Posterior vena cava (tissue), 2 donors: ENCODE measurements around the gene PGBD1. TPM values are rescaled to one million over a fixed set of nuclear protein-coding genes. Genes with fewer than 3 reads are reported as not detected.
"Not testable (repeated sequence)": the region's sequence is repeated elsewhere in the genome, so short reads cannot be mapped to it uniquely, and the experiment has no call there.

Experiments
- DNase-seq: peaks from one replicate; pipeline ENCODE4 v3.0.0-alpha.2; 2020; ENCODE audit warnings: low spot score
- intact Hi-C, 2 donors: fragments of 100-400 bp; cut with DNase I; formaldehyde crosslinking; loops; one replicate each; pipeline versions ENCODE4 v1.14.1 to v1.14.2; 2022 to 2023
- total RNA-seq, 2 donors: library from RNA; stranded (reverse); fragmentation: NEBNext Ultra II Directional; extraction: Animal tissue kit (Norgen Biotek cat#: 25700); gene quantifications; one replicate each; pipeline ENCODE4 v1.2.1, GENCODE V29; 2021
- donor health status: DM: yes; HTN: yes; CAD: no.
- donor health status: DM: yes; HTN: yes; CAD: no.

PGBD1 gene
- total RNA-seq, 2 donors from 2014 or later = 6.0 to 6.4 TPM

GRCh38 chr6:28266962-28267694, 14.2 kb upstream of the PGBD1 start, which contains the start of gene ZSCAN26:
TSS of gene ZSCAN26 (plus strand) at chr6:28267143. CDS start at chr6:28271920, 4,777 bp downstream.
- peak; percentile 95 for DNase-seq
- intact Hi-C loops = no loop called here

GRCh38 chr6:28267695-28268059, 13.7 kb upstream of the PGBD1 start:
- intact Hi-C loops = no loop called here
- no peak for DNase-seq

GRCh38 chr6:28269492-28269891, 11.9 kb upstream of the PGBD1 start:
- no peak for DNase-seq
- intact Hi-C loops = no loop called here

- no peak for DNase-seq
- intact Hi-C loops = loop anchor here in 1 of 2 donors (5.0 kb wide), 1 partner anchor 57 kb away; no protein-coding TSS in a partner anchor
Measured at GRCh38 chr6:28274888-28275287, 6.5 kb upstream of the PGBD1 start.

- DNase-seq = no peak
- intact Hi-C loops = no loop called here
Measured at GRCh38 chr6:28277746-28278145, 3.6 kb upstream of the PGBD1 start.

- intact Hi-C loops = no loop called here
Measured at GRCh38 chr6:28280595-28281287, 631 bp upstream of the PGBD1 start.

GRCh38 chr6:28282926-28283325, 1.6 kb downstream of the PGBD1 start:
- DNase-seq = no peak
- intact Hi-C loops = no loop called here

More at GRCh38 chr6:28280595-28281287, 631 bp upstream of the PGBD1 start:
- no peak for DNase-seq

- intact Hi-C loops = no loop called here
Measured at GRCh38 chr6:28291573-28291972, 10.2 kb downstream of the PGBD1 start.

GRCh38 chr6:28295326-28295725, 14.0 kb downstream of the PGBD1 start:
- DNase-seq = no peak
- intact Hi-C loops = no loop called here

More at GRCh38 chr6:28291573-28291972, 10.2 kb downstream of the PGBD1 start:
- no peak for DNase-seq

GRCh38 chr6:28296520-28297060, 15.2 kb downstream of the PGBD1 start:
- no peak for DNase-seq
- intact Hi-C loops = no loop called here

- DNase-seq = no peak
- intact Hi-C loops = no loop called here
Measured at GRCh38 chr6:28303570-28303969, 22.2 kb downstream of the PGBD1 start.

GRCh38 chr6:28306363-28306762, 25.0 kb downstream of the PGBD1 start:
- DNase-seq, intact Hi-C loops: not testable (repeated sequence)

GRCh38 chr6:28311139-28311823, 29.9 kb downstream of the PGBD1 start:
- DNase-seq = no peak
- intact Hi-C loops = no loop called here

GRCh38 chr6:28312939-28313338, 31.6 kb downstream of the PGBD1 start:
- intact Hi-C loops = no loop called here
- no peak for DNase-seq

- no peak for DNase-seq
Measured at GRCh38 chr6:28315628-28316027, 34.3 kb downstream of the PGBD1 start.

GRCh38 chr6:28317866-28318265, 36.5 kb downstream of the PGBD1 start:
- not testable (repeated sequence) for DNase-seq
- intact Hi-C loops = loop anchor here in 1 of 2 donors (1.0 to 5.0 kb wide), 2 partner anchors 10 to 779 kb away; partner anchors contain the start of gene OR2J1

More at GRCh38 chr6:28315628-28316027, 34.3 kb downstream of the PGBD1 start:
- intact Hi-C loops = loop anchor here in 1 of 2 donors (5.0 kb wide), 1 partner anchor 782 kb away; the partner anchor contains the start of gene OR2J1

GRCh38 chr6:28322661-28323060, 41.3 kb downstream of the PGBD1 start:
- intact Hi-C loops = loop anchor here in 1 of 2 donors (5.0 kb wide), 1 partner anchor 830 kb away; no protein-coding TSS in a partner anchor
- DNase-seq = no peak

GRCh38 chr6:28323813-28324424, 42.5 kb downstream of the PGBD1 start:
- DNase-seq = no peak
- intact Hi-C loops = loop anchor here in 1 of 2 donors (5.0 kb wide), 1 partner anchor 828 kb away; no protein-coding TSS in a partner anchor

GRCh38 chr6:28326371-28326948, 45.1 kb downstream of the PGBD1 start:
- intact Hi-C loops = no loop called here

More at GRCh38 chr6:28326371-28326948, 45.1 kb downstream of the PGBD1 start:
- DNase-seq = no peak
